ENCODE results near the gene PTPRG.

Gene PTPRG

GRCh38 chr3:61667383-61667782, 106.0 kb downstream of the PTPRG start:
- TF ChIP-seq FOXP2 (optimal IDR thresholded peaks at IDR 0.05; ENCODE audit: borderline replicate concordance, extremely low read depth, extremely low read length, insufficient read depth) = no peak
- no peak for TF ChIP-seq POLR2AphosphoS5 (IDR thresholded peaks at IDR 0.05; ENCODE audit: low read depth, low read length)
- TF ChIP-seq, protein P1, sequence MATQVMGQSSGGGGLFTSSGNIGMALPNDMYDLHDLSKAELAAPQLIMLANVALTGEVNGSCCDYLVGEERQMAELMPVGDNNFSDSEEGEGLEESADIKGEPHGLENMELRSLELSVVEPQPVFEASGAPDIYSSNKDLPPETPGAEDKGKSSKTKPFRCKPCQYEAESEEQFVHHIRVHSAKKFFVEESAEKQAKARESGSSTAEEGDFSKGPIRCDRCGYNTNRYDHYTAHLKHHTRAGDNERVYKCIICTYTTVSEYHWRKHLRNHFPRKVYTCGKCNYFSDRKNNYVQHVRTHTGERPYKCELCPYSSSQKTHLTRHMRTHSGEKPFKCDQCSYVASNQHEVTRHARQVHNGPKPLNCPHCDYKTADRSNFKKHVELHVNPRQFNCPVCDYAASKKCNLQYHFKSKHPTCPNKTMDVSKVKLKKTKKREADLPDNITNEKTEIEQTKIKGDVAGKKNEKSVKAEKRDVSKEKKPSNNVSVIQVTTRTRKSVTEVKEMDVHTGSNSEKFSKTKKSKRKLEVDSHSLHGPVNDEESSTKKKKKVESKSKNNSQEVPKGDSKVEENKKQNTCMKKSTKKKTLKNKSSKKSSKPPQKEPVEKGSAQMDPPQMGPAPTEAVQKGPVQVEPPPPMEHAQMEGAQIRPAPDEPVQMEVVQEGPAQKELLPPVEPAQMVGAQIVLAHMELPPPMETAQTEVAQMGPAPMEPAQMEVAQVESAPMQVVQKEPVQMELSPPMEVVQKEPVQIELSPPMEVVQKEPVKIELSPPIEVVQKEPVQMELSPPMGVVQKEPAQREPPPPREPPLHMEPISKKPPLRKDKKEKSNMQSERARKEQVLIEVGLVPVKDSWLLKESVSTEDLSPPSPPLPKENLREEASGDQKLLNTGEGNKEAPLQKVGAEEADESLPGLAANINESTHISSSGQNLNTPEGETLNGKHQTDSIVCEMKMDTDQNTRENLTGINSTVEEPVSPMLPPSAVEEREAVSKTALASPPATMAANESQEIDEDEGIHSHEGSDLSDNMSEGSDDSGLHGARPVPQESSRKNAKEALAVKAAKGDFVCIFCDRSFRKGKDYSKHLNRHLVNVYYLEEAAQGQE (IDR thresholded peaks at IDR 0.05; ENCODE audit: insufficient read depth in 1 of 2, low read depth in 2 of 2, low read length in 2 of 2) = no peak
- TF ChIP-seq SIN3A (IDR thresholded peaks at IDR 0.05; ENCODE audit: borderline replicate concordance, insufficient read depth, low read length) = no peak
- no peak for TF ChIP-seq TAF1 (IDR thresholded peaks at IDR 0.05; ENCODE audit: borderline replicate concordance, insufficient read depth, low read length)

DNA sequence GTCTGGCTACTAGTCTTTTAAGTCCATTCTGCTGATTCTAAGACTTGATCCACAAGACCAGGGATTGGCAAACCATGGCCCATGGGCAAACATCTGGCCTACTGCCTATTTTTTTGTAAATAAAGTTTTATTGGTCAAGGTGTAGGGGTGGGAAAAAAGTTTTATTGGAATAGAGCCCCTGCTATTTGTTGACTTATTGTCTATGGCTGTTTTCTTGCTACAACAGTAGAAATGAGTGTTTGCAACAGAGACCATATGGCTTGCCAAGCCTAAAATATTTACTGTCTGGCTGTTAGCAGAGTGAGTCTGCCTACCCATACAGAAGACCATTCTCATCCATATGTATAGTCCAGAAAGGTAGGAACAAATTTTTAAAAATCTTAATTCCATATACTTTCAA, 106.4 kb downstream of the PTPRG start:
- TF ChIP-seq POLR2AphosphoS5 (IDR thresholded peaks at IDR 0.05; ENCODE audit: low read depth, low read length) (no peak), TAF1 (IDR thresholded peaks at IDR 0.05; ENCODE audit: borderline replicate concordance, insufficient read depth, low read length) (no peak), FOXP2 (optimal IDR thresholded peaks at IDR 0.05; ENCODE audit: borderline replicate concordance, extremely low read depth, extremely low read length, insufficient read depth) (no peak)
- TF ChIP-seq, protein P1 (IDR thresholded peaks at IDR 0.05; ENCODE audit: insufficient read depth in 1 of 2, low read depth in 2 of 2, low read length in 2 of 2) = no peak

- TF ChIP-seq SIN3A (IDR thresholded peaks at IDR 0.05; ENCODE audit: borderline replicate concordance, insufficient read depth, low read length) = no peak
- TF ChIP-seq POLR2AphosphoS5 (IDR thresholded peaks at IDR 0.05; ENCODE audit: low read depth, low read length) = no peak
- no peak for TF ChIP-seq TAF1 (IDR thresholded peaks at IDR 0.05; ENCODE audit: borderline replicate concordance, insufficient read depth, low read length)
- TF ChIP-seq FOXP2 (optimal IDR thresholded peaks at IDR 0.05; ENCODE audit: borderline replicate concordance, extremely low read depth, extremely low read length, insufficient read depth) = no peak
- TF ChIP-seq, protein P1 (IDR thresholded peaks at IDR 0.05; ENCODE audit: insufficient read depth in 1 of 2, low read depth in 2 of 2, low read length in 2 of 2) = no peak
Observed at GRCh38 chr3:61668317-61668864, 107.0 kb downstream of the PTPRG start.

- TF ChIP-seq POLR2AphosphoS5 (IDR thresholded peaks at IDR 0.05; ENCODE audit: low read depth, low read length) (no peak), TAF1 (IDR thresholded peaks at IDR 0.05; ENCODE audit: borderline replicate concordance, insufficient read depth, low read length) (no peak), SIN3A (IDR thresholded peaks at IDR 0.05; ENCODE audit: borderline replicate concordance, insufficient read depth, low read length) (no peak), FOXP2 (optimal IDR thresholded peaks at IDR 0.05; ENCODE audit: borderline replicate concordance, extremely low read depth, extremely low read length, insufficient read depth) (no peak)
- TF ChIP-seq, protein P1 (IDR thresholded peaks at IDR 0.05; ENCODE audit: insufficient read depth in 1 of 2, low read depth in 2 of 2, low read length in 2 of 2) = no peak
Observed at GRCh38 chr3:61669203-61669602, 107.8 kb downstream of the PTPRG start.

Data from PFSK-1 (cell line).